Left lung (tissue), 10 donors: ENCODE data around the gene TOPORS. TPM values are rescaled to one million over a fixed set of nuclear protein-coding genes. Genes with fewer than 3 reads are reported as not detected.

Experiments used
- ATAC-seq: fragments of 200-7000 bp; cut with Tn5 transposase; one replicate; pipeline ENCODE4 v1.9.1; 2020; ENCODE audit warnings: moderate library complexity
- DNase-seq, 4 donors: peaks; one replicate each; pipeline ENCODE4 v3.0.0-alpha.2; 2013 to 2020
- H3K27ac ChIP-seq, 2 donors: fragments of 200-600 bp; sonication (generic) in 1 of 2; one replicate each; pipeline versions ENCODE4 v1.5.0 to v1.8.0; 2020 to 2021
- H3K27me3 ChIP-seq, 2 donors: fragments of 200-600 bp; sonication (generic) in 1 of 2; one replicate each; pipeline versions ENCODE4 v1.5.0 to v1.8.0; 2020 to 2021
- H3K36me3 ChIP-seq, 2 donors: fragments of 200-600 bp; sonication (generic) in 1 of 2; one replicate each; pipeline versions ENCODE4 v1.5.0 to v1.8.0; 2020 to 2021
- H3K4me1 ChIP-seq, 2 donors: fragments of 200-600 bp; one replicate each; pipeline ENCODE4 v1.8.0; 2021
- H3K4me3 ChIP-seq, 2 donors: fragments of 200-600 bp; sonication (generic) in 1 of 2; one replicate each; pipeline versions ENCODE4 v1.5.0 to v1.8.0; 2020 to 2021; ENCODE audit warnings: mild to moderate bottlenecking in 1 of 2
- H3K9me3 ChIP-seq, 2 donors: fragments of 200-600 bp; sonication (generic) in 1 of 2; one replicate each; pipeline versions ENCODE4 v1.5.0 to v1.8.0; 2020 to 2021
- intact Hi-C, 2 donors: fragments of 100-400 bp; cut with DNase I; formaldehyde crosslinking; loops; one replicate each; pipeline versions ENCODE4 v1.11.2 to v1.14.2; 2022
- polyA plus RNA-seq, 6 donors: library from polyadenylated mRNA; unstranded; fragments of 120-200 nt; gene quantifications; one replicate each; pipeline ENCODE4 v1.2.1, GENCODE V29; 2013; ENCODE audit not compliant: insufficient read length in 6 of 6
- total RNA-seq, 2 donors: library from RNA; stranded (reverse); fragmentation: NEBNext Ultra II Directional; extraction: Animal tissue kit (Norgen Biotek cat#: 25700); gene quantifications; one replicate each; pipeline ENCODE4 v1.2.1, GENCODE V29; 2021
- TF ChIP-seq, protein P1 (sequence below), 2 donors: fragments of 200-600 bp; sonication (generic) in 1 of 2; IDR thresholded peaks; one replicate each; pipeline versions ENCODE4 v1.5.0 to v1.8.0; 2021; ENCODE audit warnings: antibody characterized with exemption in 2 of 2
- donor health status: DM: no; HTN: yes; CAD: no.
- donor health status: DM: no; HTN: no; CAD: no.

Gene TOPORS
- total and polyA plus RNA-seq, 8 donors = 13.2 to 32.5 (median 28.0) TPM

- no peak for DNase-seq
- H3K4me3 ChIP-seq = no peak overlapping the region
- H3K27me3 ChIP-seq = no peaks in the 10 kb centered on the region
- intact Hi-C loops = no loop called here
- no peak overlapping the region for H3K27ac ChIP-seq
- TF ChIP-seq, protein P1, sequence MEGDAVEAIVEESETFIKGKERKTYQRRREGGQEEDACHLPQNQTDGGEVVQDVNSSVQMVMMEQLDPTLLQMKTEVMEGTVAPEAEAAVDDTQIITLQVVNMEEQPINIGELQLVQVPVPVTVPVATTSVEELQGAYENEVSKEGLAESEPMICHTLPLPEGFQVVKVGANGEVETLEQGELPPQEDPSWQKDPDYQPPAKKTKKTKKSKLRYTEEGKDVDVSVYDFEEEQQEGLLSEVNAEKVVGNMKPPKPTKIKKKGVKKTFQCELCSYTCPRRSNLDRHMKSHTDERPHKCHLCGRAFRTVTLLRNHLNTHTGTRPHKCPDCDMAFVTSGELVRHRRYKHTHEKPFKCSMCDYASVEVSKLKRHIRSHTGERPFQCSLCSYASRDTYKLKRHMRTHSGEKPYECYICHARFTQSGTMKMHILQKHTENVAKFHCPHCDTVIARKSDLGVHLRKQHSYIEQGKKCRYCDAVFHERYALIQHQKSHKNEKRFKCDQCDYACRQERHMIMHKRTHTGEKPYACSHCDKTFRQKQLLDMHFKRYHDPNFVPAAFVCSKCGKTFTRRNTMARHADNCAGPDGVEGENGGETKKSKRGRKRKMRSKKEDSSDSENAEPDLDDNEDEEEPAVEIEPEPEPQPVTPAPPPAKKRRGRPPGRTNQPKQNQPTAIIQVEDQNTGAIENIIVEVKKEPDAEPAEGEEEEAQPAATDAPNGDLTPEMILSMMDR (IDR thresholded peaks at IDR 0.05) = no peak
- peaks cover 0 to 21% of the 10 kb centered on the region in 2 donors for H3K4me1 ChIP-seq
- no peaks in the 10 kb centered on the region for H3K9me3 ChIP-seq
- ATAC-seq = no peak
- peaks cover 0 to 34% of the 10 kb centered on the region in 2 donors for H3K36me3 ChIP-seq
These were observed 6.5 kb downstream of the TOPORS start for GRCh38 chr9:32545884-32546283.

DNA sequence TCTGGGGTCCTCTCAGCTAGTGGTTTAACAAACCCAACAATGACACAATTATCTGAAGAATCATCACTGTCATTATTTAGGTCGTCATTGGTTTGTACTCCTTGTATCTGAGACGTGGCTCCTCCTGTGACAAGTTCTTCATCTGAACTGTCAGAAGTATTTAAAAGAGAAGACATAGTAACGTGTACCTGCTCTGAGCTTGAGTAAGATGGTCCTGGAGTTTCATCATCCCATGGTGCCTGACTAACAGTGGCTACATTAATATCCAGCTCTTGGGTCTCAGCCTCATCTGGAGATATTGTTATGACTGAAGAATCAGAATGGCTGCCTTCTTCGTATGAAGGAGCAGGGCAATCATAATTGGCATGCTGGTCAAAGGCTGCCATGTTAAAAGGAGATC lies 9.3 kb downstream of the TOPORS start:
- no peak for ATAC-seq
- no peak for DNase-seq
- intact Hi-C loops = no loop called here
- Histone ChIP-seq H3K4me3 (no peak overlapping the region), H3K4me1 (no peaks in the 10 kb centered on the region), H3K27ac (no peak overlapping the region), H3K27me3 (no peaks in the 10 kb centered on the region), H3K36me3 (peaks cover 0 to 37% of the 10 kb centered on the region in 2 donors), H3K9me3 (no peaks in the 10 kb centered on the region)
- TF ChIP-seq, protein P1 (IDR thresholded peaks at IDR 0.05) = no peak

GRCh38 chr9:32533816-32534215 lies 18.6 kb downstream of the TOPORS start:
- H3K36me3 ChIP-seq = peaks cover 0 to 6% of the 10 kb centered on the region in 2 donors
- ATAC-seq (no peak), DNase-seq (no peak)
- no peaks in the 10 kb centered on the region for H3K9me3 ChIP-seq
- intact Hi-C loops = loop anchor here in 1 of 2 donors (10.0 kb wide), 1 partner anchor 159 kb away; no protein-coding TSS in a partner anchor
- H3K4me1 ChIP-seq = no peaks in the 10 kb centered on the region
- H3K4me3 ChIP-seq = no peak overlapping the region
- no peaks in the 10 kb centered on the region for H3K27me3 ChIP-seq
- TF ChIP-seq, protein P1 (IDR thresholded peaks at IDR 0.05) = no peak
- no peak overlapping the region for H3K27ac ChIP-seq

DNA sequence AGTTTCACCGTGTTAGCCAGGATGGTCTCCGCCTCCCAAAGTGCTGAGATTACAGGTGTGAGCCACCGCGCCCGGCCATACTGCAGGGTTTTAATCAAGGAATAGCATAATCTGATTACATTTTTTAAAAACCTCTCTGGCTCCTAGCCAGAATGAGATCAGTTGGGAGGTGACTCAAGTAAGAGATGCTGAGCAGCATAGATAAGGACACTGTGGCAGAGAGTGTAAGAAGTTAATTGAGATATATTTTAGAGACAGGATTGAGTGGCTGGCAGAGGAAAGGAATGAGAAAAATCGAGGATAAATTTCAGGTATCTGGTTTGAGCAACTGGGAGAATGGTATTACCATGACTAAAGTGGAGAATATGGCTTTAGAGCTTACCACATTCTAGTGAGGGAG lies 19.1 kb downstream of the TOPORS start:
- ATAC-seq (no peak), DNase-seq (no peak)
- Histone ChIP-seq H3K36me3 (peaks cover 0 to 6% of the 10 kb centered on the region in 2 donors), H3K4me1 (no peaks in the 10 kb centered on the region), H3K27ac (no peak overlapping the region), H3K27me3 (no peaks in the 10 kb centered on the region), H3K4me3 (no peak overlapping the region), H3K9me3 (no peaks in the 10 kb centered on the region)
- TF ChIP-seq, protein P1 (IDR thresholded peaks at IDR 0.05) = no peak
- intact Hi-C loops = loop anchor here in 1 of 2 donors (10.0 kb wide), 1 partner anchor 159 kb away; no protein-coding TSS in a partner anchor

- intact Hi-C loops = no loop called here
- H3K27ac ChIP-seq = peak overlapping the region; percentile 86 to 87
- no peak for ATAC-seq
These were observed 25.7 kb downstream of the TOPORS start for GRCh38 chr9:32526707-32527048.

More at GRCh38 chr9:32526707-32527048, 25.7 kb downstream of the TOPORS start:
- H3K36me3 ChIP-seq = no peaks in the 10 kb centered on the region
- peak overlapping the region; percentile 66 to 79 for H3K4me3 ChIP-seq
- H3K9me3 ChIP-seq = no peaks in the 10 kb centered on the region
- no peak for DNase-seq
- TF ChIP-seq, protein P1 (IDR thresholded peaks at IDR 0.05) = no peak
- peaks cover 0 to 31% of the 10 kb centered on the region in 2 donors for H3K4me1 ChIP-seq
- H3K27me3 ChIP-seq = no peaks in the 10 kb centered on the region
